ENCODE results near the gene ZNF213.

Gene ZNF213

DNA sequence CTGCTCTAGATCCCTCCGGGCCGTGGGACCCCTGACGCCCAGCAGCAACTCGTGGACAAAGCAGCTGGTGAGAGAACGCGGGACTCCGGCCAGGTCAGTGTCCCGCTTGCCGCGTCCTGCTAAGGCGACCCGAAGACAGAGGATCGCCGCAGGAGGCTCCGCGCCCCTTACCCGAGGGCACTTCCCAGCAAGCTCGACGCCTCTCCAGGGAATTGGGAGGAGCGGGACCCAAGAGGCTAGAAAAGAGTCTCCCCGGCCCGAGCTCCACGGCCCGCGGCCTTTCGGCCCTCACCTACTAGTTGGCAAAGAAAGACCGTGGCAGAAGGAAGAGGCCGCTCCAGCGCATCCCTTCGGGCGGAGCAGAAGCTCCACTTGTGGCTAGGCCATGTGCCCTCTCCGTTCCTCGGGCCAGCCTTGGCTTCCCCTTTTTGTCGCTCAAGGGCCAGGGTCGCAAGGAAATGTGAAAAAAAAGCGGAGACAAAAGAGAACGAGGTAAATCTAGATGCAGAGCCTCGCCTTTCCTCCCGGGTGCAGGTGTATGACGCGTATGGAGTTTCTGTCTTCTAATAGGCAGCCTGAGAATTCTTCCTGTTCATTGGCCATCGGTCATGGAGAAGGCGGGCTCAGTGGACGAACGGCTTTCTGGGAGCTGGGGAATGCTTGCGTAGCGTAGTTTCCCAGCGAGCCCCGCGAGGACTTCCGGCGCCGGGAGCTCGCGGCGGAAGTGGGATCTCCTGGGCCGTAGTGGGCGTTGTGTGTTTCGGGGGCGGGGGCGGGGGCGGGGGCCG lies at the start of gene ZNF213:
Gene ZNF213, plus strand, starts transcription at position 692 of the 788 bp plus-strand sequence. CDS start 2,252 bp downstream, outside the sequence.
- DNase-seq (ENCODE audit: low spot score) = peak; percentile 89

DNA sequence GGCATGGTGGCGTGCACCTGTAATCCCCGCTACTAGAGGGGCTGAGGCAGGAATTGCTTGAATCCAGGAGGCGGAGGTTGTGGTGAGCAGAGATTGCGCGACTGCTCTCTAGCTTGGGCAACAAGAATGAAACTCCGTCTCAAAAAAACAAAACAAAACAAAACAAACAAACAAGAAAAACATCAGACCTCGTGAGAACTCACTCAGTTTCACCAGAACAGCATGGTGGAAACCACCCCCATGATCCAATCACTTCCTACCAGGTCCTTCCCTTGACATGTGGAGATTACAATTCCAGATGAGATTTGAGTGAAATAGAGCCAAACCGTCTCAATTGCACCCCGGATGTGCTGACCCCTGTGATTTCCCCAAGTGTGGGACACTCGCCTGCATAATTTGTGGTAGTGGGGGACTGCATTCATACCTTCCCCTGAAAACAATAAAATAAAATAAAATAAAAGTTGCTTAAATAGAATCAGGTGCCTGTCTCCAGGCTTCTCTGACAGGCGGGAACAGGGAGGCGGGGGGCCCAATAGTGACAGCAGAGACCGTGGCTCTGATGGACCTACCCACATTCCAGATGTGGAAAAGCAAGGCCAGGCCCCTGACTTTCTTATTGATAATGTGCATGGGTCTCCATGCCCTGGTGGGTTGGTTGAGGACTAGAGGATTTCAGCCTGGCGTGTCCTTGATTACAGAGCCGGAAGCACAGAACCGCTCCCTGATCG lies 48.8 kb upstream of the ZNF213 start:
- no peak for DNase-seq (ENCODE audit: low spot score)

DNA sequence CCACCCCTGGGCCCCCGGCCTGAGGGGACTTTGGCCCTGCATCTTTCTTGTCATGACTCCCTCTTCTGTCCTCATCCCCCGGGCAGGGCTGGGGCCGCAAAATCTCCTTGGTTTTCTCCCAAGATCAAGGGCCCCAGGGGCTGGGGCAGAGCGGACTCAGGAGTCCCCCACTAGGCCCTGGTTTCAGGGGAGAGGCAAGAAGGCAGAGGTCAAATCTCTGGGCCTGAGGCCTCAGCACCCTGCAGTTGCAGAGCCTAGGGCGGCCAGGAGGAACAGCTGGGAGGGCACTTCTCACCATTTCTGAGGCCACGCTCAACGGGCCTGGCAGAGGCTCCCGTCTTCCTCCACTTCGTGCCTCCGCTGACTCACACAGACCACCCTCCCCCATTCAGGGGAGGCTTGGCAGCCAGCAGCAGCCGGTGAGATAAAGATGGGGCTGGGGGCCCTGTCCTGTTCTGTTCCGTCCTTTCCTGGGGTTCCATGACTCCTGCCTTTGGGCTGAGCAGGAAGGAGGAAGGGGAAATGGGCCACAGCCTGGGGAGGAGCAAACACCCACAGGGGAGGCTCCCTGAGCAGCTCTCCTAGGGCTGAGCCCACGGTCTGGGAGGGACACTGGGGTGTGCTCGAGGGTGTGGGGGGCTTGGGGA lies 48.1 kb upstream of the ZNF213 start:
- DNase-seq (ENCODE audit: low spot score) = no peak

DNA sequence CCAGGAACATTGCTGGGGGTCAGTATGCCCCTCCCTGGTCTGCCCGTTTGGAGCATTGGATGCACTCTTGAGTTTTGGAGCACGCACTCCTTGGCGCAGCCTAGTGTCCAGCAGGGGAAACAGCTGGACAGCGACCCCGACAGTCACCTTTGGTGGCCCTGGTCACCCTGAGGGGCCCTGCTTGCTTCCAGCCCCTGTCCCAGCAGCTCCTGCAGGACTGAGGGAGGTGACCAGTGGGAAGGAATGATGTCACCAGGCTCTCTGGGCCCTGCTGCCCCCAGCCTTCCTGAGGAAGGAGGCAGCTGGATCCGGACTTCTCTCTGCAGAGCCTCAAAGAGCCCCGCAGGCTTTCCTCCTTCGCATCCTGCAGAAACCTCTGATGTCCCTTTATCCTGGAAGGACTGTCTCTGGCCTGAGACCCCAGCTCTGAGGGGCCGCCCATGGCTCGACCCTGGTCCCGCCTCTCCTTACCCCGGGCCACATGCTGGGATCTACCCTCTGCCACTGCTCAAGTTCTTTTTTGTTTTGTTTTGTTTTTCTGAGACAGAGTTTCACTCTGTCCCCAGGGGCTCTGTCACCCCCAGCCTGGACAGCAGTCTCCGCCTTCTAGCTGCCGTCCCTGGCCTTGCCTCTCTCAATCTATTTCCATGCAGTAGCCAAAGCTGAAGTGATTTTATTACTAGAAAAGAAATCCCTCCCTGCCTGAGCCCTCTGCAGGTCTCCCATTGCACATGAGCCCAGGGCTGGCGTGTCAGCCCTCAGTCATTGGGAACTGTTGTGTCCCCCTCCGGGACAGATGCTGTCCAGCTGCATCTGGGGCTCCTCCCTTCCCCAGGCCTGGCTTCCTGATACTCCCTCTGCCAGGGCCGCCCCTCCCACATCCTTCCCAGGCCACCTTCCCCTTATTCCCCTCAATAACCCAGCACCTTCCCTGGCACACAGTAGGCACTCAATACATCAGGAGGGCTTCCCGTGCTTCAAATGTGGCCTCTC lies 47.3 kb upstream of the ZNF213 start:
- no peak for DNase-seq (ENCODE audit: low spot score)

DNA sequence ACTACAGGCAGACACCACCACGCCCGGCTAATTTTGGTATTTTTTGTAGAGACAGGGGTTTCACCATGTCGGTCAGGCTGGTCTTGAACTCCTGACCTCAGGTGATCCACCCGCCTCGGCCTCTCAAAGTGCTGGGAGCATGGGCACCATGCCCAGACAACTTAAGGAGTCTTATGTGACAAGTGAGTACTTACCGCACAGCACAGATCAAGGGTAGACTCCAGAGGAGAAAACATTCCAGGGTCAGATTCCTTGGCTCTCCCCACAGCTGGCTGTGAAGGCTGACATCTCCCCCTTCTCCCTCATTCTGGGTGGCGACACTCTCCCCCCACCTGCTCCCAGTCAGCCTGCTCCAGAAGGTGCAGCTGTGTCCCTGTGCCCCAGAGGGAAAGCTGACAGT lies 46.4 kb upstream of the ZNF213 start:
- no peak for DNase-seq (ENCODE audit: low spot score)

DNA sequence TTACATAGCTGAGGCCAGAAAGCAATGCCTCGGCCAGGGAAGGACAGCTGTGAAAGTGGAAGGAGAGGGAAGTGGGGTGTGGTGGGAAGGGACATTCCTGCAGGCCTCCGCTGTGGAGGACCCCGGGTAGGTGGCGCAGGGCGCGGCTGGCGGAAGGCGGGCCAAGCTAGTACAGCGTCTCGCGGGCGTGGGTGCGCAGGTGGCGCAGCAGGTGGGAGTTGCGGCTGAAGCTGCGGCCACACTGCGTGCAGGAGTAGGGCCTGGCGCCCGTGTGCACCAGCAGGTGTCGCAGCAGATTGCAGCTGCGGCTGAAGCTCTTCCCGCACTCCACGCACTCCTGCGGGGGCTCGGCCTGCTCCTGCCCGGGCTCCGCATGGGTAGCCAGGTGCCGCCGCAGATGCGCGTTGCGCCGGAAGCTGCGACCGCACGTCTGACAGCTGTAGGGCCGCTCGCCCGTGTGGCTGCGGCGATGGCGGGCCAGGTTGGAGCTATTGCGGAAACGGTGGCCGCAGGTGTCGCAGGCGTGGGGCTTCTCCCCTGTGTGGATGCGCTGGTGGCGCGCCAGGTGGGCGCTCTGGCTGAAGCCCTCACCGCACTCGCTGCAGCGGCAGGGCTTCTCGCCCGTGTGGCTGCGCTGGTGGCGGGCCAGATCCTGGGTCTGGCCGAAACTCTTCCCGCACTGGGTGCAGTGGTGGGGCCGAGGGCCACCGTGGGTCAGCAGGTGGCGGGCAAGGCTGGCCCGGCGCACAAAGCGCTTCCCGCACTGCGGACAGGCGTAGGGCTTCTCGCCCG lies 45.7 kb upstream of the ZNF213 start:
- DNase-seq (ENCODE audit: low spot score) = no peak

DNA sequence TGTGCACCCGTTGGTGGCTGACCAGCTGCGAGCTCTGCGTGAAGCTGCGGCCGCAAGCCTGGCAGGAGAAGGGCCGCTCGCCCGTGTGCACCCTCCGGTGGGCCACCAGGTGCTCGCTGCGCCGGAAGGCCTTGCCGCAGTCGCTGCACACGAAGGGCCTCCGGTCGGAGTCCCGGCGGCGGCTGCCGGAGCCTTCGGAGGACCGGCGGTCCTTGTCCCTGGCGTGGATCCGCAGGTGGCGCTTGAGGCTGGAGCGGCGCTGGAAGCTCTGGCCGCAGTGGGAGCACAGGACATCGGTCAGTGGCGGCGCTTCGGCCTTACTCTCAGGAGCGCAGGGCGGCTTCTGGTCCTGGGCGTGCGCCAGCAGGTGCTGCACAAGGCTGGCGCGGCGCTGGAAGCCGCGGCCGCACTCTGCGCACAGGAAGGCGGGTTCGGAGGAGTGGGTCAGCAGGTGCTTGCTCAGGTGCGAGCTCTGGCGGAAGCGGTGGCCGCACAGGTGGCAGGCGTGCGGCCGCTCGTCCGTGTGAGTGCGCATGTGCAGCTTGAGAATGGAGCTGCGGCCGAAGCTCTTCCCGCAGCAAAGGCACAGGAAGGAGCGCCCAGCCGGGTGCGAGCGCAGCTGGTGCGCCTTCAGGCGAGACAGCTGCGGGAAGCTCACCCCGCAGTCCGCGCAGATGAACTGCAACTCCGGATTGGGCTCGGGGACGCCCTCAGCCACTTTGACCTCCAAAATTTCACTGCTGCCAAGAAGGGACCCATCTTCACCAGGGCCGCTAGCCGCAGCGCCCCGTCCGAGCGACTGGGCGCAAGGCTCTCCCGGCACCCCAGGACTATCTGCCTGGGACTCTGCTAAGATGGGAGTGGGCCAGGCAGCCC lies 44.9 kb upstream of the ZNF213 start:
- no peak for DNase-seq (ENCODE audit: low spot score)

DNA sequence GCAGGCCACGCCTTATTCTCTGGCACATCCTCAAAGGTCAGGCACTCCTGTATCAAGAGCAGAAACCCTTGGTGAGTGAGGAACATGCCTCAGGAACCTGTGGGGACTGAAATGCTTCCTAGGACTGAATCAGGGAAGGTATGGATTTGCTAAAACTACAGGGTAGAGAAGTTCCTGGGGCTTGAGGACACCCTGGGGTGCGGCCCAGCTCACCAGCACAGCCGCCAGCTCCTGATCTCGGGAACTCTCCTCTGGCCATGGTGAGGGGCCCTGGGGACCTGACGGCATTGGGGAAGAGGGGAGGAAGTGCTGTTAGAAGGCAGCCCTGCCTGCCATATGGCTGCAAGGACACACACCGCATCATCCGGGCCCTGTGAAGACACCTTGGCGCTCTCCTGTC lies 43.3 kb upstream of the ZNF213 start:
- DNase-seq (ENCODE audit: low spot score) = no peak

DNA sequence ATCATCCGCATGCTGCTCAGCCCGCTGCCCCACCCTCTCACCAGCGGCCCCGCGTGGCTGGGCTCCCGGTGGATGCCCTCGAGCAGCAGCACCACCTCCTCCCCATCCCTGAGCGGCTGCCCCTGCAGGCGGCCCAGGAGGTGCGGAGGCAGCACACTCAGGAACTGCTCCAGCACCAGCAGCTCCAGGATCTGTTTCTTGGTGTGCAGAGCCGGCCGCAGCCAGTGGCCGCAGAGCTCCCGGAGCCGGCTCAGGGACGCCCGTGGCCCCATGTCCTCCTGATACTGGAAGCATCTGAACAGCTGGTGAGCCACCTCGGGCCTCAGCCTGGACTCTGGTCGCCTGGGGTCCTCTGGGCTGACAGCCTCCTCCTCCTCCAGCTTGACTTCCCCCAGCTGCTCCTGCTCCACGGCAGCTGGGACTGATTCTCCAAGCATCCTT lies 42.3 kb upstream of the ZNF213 start:
- no peak for DNase-seq (ENCODE audit: low spot score)

- DNase-seq (ENCODE audit: low spot score) = peak; percentile 48
Observed at GRCh38 chr16:3094289-3095027, 40.4 kb upstream of the ZNF213 start.

- no peak for DNase-seq (ENCODE audit: low spot score)
Observed at GRCh38 chr16:3095869-3096268, 39.0 kb upstream of the ZNF213 start.

DNA sequence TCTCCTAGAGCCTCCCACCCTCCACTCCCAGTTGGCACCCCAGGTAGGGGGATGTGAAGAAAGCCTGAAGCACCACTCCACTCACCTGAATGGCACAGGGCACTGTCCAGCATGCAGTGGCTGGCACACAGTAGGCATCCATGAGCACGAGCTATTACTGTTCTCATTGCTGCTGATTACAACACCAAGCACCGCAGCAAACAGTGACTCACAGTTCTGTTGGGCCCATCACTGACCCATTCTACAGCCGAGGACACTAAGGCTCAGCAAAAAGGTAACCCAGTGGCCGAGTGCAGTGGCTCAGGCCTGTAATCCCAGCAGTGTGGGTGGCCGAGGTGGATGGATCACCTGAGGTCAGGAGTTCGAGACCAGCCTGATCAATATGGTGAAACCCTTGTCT lies 38.5 kb upstream of the ZNF213 start:
- DNase-seq (ENCODE audit: low spot score) = no peak

DNA sequence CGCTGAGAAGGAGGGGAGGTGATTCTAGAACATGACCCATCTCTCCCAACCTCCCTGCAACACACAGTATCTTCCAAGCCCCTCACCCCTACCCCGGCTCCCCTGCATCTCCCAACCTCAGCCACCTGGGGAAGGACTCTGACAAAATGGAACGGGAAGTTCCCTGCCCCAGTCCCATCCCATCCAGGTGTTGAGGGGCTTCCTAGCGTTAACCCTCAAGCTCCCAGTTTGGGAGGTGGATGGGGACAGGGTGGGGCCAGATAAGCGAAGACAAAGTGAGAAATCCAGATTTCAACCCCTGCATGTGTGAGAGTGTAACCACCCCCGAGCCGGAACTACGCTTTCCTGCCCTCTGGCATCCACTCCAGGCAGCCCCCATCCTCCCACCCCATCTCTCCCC lies 37.6 kb upstream of the ZNF213 start:
- no peak for DNase-seq (ENCODE audit: low spot score)

GRCh38 chr16:3098459-3099394 lies 36.1 kb upstream of the ZNF213 start, which contains the start of gene ZSCAN10:
Gene ZSCAN10, minus strand, starts transcription at chr16:3099294. Its CDS starts 6,357 bp downstream, at chr16:3092937.
- no peak for DNase-seq (ENCODE audit: low spot score)

DNA sequence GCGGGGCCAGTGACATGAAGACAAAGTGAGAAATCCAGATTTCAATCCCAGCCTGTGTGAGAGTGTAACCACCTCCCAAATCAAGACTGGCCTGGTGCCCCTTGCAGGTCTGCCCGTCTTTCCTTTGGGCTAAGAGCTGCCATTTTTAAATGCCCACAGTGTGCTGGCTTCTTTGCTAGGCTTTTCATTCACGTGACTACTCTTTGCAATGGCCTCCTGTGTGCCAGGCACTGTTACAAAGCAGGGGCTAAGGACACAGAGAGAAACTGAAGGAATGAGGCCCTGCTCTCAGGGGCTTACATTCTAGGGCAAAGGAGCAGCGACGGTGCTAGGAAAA lies 35.5 kb upstream of the ZNF213 start:
- DNase-seq (ENCODE audit: low spot score) = no peak

- DNase-seq (ENCODE audit: low spot score) = peak; percentile 98
Observed at GRCh38 chr16:3099732-3100499, 34.9 kb upstream of the ZNF213 start.

All from COLO829 (cell line).